ENCODE measurements around the gene SETDB1.

DNA sequence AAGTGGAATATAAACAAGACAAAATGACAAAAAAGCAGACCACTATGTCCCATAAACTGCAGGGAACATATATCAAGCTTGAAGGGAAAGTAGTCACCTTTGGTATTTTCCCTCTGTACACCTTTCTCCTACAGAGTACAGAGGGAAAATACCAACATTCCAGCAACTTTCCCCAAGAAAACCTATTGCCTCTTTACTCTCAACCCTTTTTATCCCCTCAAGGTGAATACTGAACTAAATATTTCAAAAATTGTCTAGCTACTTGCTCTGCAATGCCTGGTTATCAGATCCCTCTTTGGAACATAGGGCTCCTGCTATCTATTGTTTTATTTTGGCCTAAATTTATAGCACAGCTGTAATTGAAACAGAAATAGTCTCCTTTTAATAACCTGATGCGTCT, 23.4 kb upstream of the SETDB1 start:
- TF ChIP-seq, protein P1, sequence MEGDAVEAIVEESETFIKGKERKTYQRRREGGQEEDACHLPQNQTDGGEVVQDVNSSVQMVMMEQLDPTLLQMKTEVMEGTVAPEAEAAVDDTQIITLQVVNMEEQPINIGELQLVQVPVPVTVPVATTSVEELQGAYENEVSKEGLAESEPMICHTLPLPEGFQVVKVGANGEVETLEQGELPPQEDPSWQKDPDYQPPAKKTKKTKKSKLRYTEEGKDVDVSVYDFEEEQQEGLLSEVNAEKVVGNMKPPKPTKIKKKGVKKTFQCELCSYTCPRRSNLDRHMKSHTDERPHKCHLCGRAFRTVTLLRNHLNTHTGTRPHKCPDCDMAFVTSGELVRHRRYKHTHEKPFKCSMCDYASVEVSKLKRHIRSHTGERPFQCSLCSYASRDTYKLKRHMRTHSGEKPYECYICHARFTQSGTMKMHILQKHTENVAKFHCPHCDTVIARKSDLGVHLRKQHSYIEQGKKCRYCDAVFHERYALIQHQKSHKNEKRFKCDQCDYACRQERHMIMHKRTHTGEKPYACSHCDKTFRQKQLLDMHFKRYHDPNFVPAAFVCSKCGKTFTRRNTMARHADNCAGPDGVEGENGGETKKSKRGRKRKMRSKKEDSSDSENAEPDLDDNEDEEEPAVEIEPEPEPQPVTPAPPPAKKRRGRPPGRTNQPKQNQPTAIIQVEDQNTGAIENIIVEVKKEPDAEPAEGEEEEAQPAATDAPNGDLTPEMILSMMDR (IDR thresholded peaks at IDR 0.05): no peak
- no peak for TF ChIP-seq POLR2A (IDR thresholded peaks at IDR 0.05)
